Muscle layer of colon (tissue), 2 donors: ENCODE results near the gene NRN1L.

Experiments used
- H3K27ac ChIP-seq: one replicate; pipeline ENCODE4 v1.7.0; 2013; ENCODE audit warnings: low read depth, mild to moderate bottlenecking, low read length, moderate library complexity
- H3K27me3 ChIP-seq, 2 donors: one replicate each; pipeline ENCODE4 v1.7.0; 2013; ENCODE audit warnings: low read length in 2 of 2, mild to moderate bottlenecking in 2 of 2; ENCODE audit not compliant: insufficient read depth in 2 of 2, control insufficient read depth in 1 of 2
- H3K36me3 ChIP-seq: one replicate; pipeline ENCODE4 v1.7.0; 2013; ENCODE audit warnings: mild to moderate bottlenecking, low read length; ENCODE audit not compliant: insufficient read depth
- H3K4me1 ChIP-seq: one replicate; pipeline ENCODE4 v1.7.0; 2013; ENCODE audit warnings: mild to moderate bottlenecking, low read length; ENCODE audit not compliant: insufficient read depth
- H3K4me3 ChIP-seq, 2 donors: one replicate each; pipeline ENCODE4 v1.7.0; 2013; ENCODE audit warnings: low read length in 2 of 2, low read depth in 1 of 2, mild to moderate bottlenecking in 1 of 2, moderate library complexity in 1 of 2
- H3K9ac ChIP-seq: one replicate; pipeline ENCODE4 v1.7.0; 2013; ENCODE audit warnings: low read length
- H3K9me3 ChIP-seq: one replicate; pipeline ENCODE4 v1.7.0; 2013; ENCODE audit warnings: mild to moderate bottlenecking, low read length
- donor health status: abdominal sarcoma.
- donor health status: Adenocarcinoma of cecum.

The NRN1L gene

DNA sequence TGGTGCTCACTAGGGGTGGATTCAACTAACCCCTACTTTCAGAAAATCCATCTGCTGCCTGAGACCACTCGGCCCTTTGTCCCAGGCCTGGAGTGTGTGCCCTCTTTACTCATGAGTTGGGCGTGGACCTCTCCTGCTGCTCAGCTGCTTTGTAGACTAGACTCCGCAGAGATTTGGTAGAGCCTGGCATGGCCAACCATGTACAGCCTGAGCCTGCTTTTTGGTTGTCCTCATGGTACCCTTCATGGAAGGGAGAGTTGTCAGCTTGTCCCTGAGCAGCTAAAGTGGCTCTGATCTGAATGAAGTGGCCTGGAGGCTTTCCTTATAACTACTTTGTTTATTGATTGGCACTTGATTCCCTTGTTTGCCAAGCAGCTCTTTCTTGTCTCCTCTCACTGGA is 10.3 kb upstream of the NRN1L start:
- Histone ChIP-seq H3K4me1 (peaks cover 28% of the 10 kb centered on the region), H3K36me3 (peaks cover 47% of the 10 kb centered on the region), H3K9me3 (no peaks in the 10 kb centered on the region), H3K27ac (no peak overlapping the region), H3K27me3 (no peaks in the 10 kb centered on the region), H3K4me3 (peak overlapping the region in 1 of 2 donors; percentile 81), H3K9ac (peak overlapping the region; percentile 78)

DNA sequence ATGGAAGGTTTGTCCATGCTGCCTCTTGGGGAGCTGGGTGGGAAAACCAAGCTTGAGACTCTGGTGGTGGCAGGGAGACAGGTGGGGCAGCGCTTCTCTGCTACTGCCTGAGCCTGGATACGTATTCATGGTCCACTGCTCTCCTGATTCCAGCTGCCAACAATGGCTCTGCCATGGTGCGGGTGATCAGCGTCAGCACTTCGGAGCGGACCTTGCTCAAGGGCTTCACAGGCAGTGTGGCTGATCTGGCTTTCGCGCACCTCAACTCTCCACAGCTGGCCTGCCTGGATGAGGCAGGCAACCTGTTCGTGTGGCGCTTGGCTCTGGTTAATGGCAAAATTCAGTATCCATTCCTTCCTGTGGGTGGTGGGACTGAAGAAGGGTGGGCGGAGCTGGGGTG is 7.6 kb upstream of the NRN1L start:
- Histone ChIP-seq H3K27ac (no peak overlapping the region), H3K4me1 (peaks cover 28% of the 10 kb centered on the region), H3K27me3 (no peaks in the 10 kb centered on the region), H3K9ac (no peak overlapping the region), H3K9me3 (no peaks in the 10 kb centered on the region), H3K4me3 (no peak overlapping the region), H3K36me3 (peaks cover 60% of the 10 kb centered on the region)

DNA sequence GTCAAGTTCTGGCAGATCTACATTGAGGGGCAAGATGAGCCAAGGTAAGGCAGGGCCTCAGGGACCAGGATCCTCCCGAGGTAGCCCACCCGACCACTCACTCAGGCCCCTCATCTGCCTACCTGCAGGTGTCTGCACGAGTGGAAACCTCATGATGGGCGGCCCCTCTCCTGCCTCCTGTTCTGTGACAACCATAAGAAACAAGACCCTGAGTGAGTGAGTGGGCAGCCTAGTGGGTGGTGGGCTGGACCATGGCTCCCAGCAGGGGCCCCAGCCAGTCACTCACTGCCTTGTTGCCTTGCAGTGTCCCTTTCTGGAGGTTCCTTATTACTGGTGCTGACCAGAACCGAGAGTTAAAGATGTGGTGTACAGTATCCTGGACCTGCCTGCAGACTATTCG is 6.5 kb upstream of the NRN1L start:
- Histone ChIP-seq H3K27me3 (no peaks in the 10 kb centered on the region), H3K9me3 (no peaks in the 10 kb centered on the region), H3K4me1 (peaks cover 24% of the 10 kb centered on the region), H3K9ac (no peak overlapping the region), H3K4me3 (no peak overlapping the region), H3K36me3 (peaks cover 72% of the 10 kb centered on the region), H3K27ac (no peak overlapping the region)

DNA sequence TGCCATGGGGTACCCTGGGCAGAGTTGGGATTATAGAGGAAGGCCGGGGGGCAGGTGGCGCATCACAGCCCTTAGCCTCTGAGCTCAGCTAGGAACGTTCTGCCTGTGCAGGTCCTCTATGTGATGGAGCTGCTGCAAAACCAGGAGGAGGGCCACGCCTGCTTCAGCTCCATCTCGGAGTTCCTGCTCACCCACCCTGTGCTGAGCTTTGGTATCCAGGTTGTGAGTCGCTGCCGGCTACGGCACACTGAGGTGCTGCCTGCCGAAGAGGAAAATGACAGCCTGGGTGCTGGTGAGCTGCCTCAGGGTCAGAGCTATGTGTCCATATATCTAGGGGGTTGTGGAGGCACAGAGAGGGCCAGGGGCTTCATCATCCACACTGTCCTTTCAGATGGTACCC is 5.8 kb upstream of the NRN1L start:
- Histone ChIP-seq H3K9me3 (no peaks in the 10 kb centered on the region), H3K4me3 (no peak overlapping the region), H3K9ac (no peak overlapping the region), H3K4me1 (peaks cover 20% of the 10 kb centered on the region), H3K27ac (no peak overlapping the region), H3K36me3 (peaks cover 78% of the 10 kb centered on the region), H3K27me3 (no peaks in the 10 kb centered on the region)

DNA sequence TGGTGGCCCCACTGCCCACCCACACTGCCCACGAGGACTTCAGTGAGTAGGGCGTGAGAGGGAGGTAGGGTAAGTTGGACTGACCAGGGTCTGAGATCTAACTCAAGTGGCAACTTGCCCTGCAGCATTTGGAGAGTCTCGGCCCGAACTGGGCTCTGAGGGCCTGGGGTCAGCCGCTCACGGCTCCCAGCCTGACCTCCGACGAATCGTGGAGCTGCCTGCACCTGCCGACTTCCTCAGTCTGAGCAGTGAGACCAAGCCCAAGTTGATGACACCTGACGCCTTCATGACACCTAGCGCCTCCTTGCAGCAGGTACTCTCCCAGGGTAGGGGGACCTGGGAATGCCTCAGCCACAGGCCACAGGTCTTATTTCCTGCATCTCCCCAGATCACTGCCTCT is 5.2 kb upstream of the NRN1L start:
- no peaks in the 10 kb centered on the region for H3K27me3 ChIP-seq
- H3K27ac ChIP-seq: no peak overlapping the region
- peaks cover 16% of the 10 kb centered on the region for H3K4me1 ChIP-seq
- H3K36me3 ChIP-seq: peaks cover 79% of the 10 kb centered on the region
- no peak overlapping the region for H3K9ac ChIP-seq
- H3K9me3 ChIP-seq: no peaks in the 10 kb centered on the region
- H3K4me3 ChIP-seq: no peak overlapping the region

GRCh38 chr16:67879936-67880335 is 4.7 kb upstream of the NRN1L start:
- no peaks in the 10 kb centered on the region for H3K27me3 ChIP-seq
- peaks cover 13% of the 10 kb centered on the region for H3K4me1 ChIP-seq
- H3K9ac ChIP-seq: no peak overlapping the region
- H3K27ac ChIP-seq: no peak overlapping the region
- no peak overlapping the region for H3K4me3 ChIP-seq
- H3K9me3 ChIP-seq: no peaks in the 10 kb centered on the region
- peaks cover 79% of the 10 kb centered on the region for H3K36me3 ChIP-seq

DNA sequence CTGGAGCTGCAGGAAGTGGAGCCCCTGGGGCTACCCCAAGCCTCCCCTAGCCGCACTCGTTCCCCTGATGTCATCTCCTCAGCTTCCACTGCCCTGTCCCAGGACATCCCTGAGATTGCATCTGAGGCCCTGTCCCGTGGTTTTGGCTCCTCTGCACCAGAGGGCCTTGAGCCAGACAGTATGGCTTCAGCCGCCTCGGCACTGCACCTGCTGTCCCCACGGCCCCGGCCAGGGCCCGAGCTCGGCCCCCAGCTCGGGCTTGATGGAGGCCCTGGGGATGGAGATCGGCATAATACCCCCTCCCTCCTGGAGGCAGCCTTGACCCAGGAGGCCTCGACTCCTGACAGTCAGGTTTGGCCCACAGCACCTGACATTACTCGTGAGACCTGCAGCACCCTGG is 4.1 kb upstream of the NRN1L start:
- Histone ChIP-seq H3K4me1 (peaks cover 6% of the 10 kb centered on the region), H3K9ac (no peak overlapping the region), H3K4me3 (no peak overlapping the region), H3K9me3 (no peaks in the 10 kb centered on the region), H3K27ac (no peak overlapping the region), H3K36me3 (peaks cover 79% of the 10 kb centered on the region), H3K27me3 (no peaks in the 10 kb centered on the region)

DNA sequence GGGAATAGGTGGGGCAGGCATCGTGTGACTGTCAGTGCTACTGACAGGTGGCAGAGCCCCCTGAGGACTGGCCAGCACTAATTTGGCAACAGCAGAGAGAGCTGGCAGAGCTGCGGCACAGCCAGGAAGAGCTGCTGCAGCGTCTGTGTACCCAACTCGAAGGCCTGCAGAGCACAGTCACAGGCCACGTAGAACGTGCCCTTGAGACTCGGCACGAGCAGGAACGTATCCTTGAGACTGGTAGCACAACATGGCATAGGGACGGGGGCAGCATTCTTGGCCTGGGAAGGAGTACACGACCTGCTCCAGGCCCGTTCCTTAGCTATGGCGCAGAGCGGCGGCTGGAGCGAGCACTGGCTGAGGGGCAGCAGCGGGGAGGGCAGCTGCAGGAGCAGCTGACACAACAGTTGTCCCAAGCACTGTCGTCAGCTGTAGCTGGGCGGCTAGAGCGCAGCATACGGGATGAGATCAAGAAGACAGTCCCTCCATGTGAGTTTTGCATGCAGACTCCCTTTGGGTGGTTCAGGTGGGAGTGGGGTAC is 3.0 kb upstream of the NRN1L start:
- Histone ChIP-seq H3K9me3 (no peaks in the 10 kb centered on the region), H3K4me3 (no peak overlapping the region), H3K27ac (no peak overlapping the region), H3K9ac (no peak overlapping the region), H3K4me1 (peaks cover 4% of the 10 kb centered on the region), H3K27me3 (no peaks in the 10 kb centered on the region), H3K36me3 (peaks cover 73% of the 10 kb centered on the region)

GRCh38 chr16:67882374-67883145 is 2.1 kb upstream of the NRN1L start:
- peaks cover 4% of the 10 kb centered on the region for H3K4me1 ChIP-seq
- no peak overlapping the region for H3K27ac ChIP-seq
- H3K27me3 ChIP-seq: no peaks in the 10 kb centered on the region
- no peak overlapping the region for H3K4me3 ChIP-seq
- H3K9me3 ChIP-seq: no peaks in the 10 kb centered on the region
- H3K36me3 ChIP-seq: peaks cover 64% of the 10 kb centered on the region
- no peak overlapping the region for H3K9ac ChIP-seq

DNA sequence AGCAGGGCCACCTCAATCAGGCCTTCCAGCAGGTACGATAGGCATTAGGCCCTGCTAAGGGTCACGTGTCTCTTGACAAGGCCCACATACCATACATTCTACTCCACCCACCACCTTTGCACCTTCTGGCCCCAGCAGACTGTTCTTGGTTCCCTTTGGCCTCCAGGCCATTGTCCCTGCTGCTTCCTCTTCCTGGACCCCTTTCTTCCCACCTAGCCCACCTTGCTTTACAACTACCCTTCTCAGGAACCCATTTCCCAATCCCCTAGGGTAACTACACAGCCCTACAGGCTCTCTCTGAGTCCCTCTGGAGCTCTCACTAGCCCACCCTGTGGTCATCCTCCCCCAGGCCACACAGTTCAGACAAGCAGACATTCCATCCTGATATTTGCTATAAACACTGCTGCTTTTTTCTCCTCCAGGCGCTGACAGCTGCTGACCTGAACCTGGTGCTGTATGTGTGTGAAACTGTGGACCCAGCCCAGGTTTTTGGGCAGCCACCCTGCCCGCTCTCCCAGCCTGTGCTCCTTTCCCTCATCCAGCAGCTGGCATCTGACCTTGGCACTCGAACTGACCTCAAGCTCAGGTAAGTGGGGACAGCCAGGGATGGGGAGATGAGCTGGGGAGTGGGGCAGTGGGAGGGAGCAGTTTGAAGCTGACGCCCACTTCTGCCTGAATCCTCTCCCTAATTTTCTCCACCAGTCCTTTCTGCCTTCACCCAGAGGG is 1.4 kb upstream of the NRN1L start:
- no peak overlapping the region for H3K4me3 ChIP-seq
- no peaks in the 10 kb centered on the region for H3K9me3 ChIP-seq
- peaks cover 4% of the 10 kb centered on the region for H3K4me1 ChIP-seq
- no peak overlapping the region for H3K9ac ChIP-seq
- no peaks in the 10 kb centered on the region for H3K27me3 ChIP-seq
- peaks cover 57% of the 10 kb centered on the region for H3K36me3 ChIP-seq
- H3K27ac ChIP-seq: no peak overlapping the region

DNA sequence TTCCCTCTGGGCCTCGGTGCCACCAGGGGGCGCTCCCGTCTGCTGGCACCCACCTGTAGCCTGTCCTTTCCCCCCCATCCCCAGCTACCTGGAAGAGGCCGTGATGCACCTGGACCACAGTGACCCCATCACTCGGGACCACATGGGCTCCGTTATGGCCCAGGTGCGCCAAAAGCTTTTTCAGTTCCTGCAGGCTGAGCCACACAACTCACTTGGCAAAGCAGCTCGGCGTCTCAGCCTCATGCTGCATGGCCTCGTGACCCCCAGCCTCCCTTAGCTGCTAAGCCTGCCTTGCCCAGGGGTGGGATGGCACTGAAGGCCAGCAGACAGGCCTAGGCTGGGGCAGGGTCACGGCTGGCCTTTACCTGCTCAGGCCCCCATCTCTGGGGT is 818 bp upstream of the NRN1L start:
- H3K27ac ChIP-seq: no peak overlapping the region
- no peaks in the 10 kb centered on the region for H3K27me3 ChIP-seq
- H3K9me3 ChIP-seq: no peaks in the 10 kb centered on the region
- peaks cover 51% of the 10 kb centered on the region for H3K36me3 ChIP-seq
- H3K4me1 ChIP-seq: peaks cover 4% of the 10 kb centered on the region
- no peak overlapping the region for H3K4me3 ChIP-seq
- H3K9ac ChIP-seq: no peak overlapping the region
